HG02642 (cell line): ENCODE results near the gene NCOA5.

Source experiments
- ATAC-seq: cut with Tn5 transposase; IDR thresholded peaks from one replicate; pipeline ENCODE4 v1.9.1; 2021; ENCODE audit warnings: mild to moderate bottlenecking; ENCODE audit not compliant: unreplicated experiment, poor library complexity

NCOA5 gene

DNA sequence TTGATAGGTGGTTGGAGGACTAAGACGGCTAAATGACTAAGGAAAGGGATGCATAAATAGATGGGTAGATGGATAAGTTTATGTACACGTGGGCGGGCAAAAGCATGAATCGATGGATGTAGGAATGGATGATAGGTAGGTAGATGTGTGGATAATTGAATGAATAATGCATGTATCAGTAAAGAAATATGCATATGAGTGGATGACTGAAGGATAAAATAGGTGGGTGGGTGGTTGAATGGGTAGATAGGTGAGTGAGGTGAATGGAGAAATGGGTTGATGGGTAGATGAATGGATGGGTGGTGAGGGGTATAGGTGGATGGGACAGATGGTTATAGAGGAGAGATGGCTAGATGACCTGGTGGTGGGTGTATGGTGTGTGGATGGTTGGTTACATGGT is 40.6 kb downstream of the NCOA5 start:
- no peak for ATAC-seq

- ATAC-seq: no peak
Observed at GRCh38 chr20:46047821-46048220, 41.9 kb downstream of the NCOA5 start.

GRCh38 chr20:46046588-46047310 is 43.0 kb downstream of the NCOA5 start:
- no peak for ATAC-seq

DNA sequence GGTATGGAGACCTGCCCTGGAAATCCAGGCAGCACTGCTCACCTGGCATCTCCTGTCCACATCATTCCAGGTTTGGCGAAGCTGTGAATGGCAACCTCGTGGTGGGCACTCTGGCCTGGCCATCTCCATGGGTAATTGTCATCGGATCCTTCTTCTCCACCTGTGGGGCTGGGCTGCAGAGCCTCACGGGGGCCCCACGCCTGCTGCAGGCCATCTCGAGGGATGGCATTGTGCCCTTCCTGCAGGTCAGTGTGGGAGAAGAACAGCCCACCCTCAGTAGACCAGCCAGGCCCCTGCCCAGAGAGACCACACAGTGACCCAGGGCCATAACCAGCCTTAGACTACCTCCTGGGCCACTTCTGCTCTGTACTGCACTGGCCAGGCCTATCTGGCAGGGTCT is 44.9 kb downstream of the NCOA5 start:
- ATAC-seq: no peak

DNA sequence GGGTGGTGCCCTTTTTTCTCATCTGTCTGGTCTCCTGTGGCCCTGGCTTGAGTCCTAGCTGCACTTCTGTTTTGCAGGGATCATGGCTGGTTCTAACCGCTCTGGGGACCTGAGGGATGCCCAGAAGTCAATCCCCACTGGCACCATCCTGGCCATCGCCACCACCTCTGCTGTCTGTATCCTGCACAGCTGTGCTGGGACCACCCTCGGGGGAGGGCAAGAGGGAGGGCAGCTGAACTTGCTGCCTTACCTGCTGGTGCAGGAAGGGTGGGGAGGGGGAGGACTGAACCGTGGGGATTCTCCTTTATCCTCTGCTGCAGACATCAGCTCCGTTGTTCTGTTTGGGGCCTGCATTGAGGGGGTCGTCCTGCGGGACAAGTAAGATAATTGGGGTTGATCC is 46.2 kb downstream of the NCOA5 start:
- ATAC-seq: no peak

DNA sequence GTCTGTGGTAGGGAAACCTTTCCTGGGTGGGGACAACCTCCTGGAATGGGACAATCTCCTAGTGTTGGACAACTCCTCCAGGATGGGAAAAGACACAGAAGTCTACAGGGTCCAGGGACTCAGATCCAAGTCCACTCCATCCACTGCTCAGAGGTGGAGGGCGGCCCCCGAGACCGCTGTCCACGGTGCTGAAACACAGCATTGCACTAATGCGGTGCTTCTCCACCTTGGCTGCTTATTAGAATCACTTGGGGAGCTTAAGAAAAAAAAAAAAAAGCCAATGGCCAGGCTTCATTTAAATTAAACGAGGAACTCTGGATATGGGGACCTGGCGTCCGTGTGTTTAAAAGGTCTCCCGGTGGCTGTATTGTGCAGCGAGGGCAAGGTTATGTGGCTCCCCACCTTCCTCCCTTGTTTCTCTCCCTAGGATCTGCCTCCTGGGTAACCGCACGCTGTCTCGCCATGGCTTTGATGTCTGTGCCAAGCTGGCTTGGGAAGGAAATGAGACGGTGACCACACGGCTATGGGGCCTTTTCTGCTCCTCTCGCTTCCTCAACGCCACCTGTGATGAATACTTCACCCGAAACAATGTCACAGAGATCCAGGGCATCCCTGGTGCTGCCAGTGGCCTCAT is 48.7 kb downstream of the NCOA5 start:
- ATAC-seq: no peak

GRCh38 chr20:46037036-46037435 is 52.7 kb downstream of the NCOA5 start:
- no peak for ATAC-seq

DNA sequence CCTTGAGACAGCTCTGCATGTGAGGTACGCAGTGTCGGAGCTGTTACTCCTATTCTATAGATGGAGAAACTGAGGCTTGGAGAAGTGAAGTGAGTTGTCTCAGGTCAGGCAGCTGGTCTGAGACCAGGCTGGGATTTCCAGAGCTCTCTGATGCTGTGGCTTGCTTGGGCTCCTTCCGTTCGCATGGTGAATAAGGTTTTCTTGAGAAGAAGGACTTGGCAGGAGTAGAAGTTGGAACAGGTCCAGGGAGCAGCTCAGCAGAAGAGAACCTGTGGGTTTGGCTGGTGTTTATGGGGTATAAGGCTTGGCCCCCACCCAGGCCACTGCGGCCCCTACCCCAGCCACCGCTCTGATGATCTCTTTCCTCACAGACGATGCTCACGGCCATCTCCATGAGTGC is 53.4 kb downstream of the NCOA5 start:
- ATAC-seq: no peak

DNA sequence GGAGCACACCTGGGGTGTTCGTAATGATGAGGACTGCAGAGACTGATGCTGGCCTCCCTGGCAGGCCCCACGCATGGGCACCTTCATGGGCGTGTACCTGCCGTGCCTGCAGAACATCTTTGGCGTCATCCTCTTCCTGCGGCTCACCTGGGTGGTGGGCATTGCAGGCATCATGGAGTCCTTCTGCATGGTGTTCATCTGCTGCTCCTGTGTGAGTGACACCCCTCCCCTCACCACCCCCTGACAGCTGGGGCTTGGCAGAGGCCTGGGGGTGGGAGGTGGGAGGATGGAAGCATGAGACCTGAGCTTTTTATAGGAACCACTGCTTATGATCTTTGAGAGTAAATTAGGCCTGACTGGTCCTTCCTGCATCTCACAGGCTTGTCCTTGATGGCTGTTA is 54.0 kb downstream of the NCOA5 start:
- no peak for ATAC-seq

DNA sequence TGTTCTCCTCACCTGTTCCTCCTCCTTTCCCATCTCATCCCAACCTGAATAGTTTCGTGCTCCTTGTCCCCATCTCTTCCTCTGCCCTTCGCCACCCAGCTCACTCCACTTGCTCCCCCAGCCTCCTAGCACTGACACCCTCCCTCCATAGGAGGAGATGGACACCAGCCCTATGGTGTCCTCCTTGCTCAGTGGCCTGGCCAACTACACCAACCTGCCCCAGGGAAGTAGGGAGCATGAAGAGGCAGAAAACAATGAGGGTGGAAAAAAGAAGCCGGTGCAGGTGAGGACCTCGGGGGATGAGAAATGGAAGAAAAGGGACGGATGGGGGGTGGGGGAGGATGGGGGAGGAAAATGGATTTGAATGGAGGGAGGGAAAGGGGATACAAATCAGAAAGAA is 54.5 kb downstream of the NCOA5 start:
- ATAC-seq: no peak

DNA sequence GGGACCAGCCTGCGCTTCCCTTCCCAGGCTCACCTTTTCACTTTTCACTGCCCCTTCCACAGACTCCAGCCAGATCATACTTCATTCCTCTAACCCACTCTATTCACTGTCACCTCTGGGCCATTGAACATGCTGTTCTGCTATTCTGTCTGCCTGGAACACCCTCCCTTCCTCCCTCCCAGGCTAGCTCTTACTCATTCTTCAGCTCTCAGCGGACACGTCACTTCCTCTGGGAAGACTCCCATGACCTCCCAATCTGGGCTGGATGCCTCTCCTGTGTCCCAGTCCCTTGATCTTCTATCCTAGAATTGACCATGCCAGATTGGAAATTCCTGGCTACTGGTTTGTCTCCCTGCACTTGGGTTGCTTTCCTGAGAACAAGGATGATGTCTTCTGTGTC is 55.7 kb downstream of the NCOA5 start:
- no peak for ATAC-seq

DNA sequence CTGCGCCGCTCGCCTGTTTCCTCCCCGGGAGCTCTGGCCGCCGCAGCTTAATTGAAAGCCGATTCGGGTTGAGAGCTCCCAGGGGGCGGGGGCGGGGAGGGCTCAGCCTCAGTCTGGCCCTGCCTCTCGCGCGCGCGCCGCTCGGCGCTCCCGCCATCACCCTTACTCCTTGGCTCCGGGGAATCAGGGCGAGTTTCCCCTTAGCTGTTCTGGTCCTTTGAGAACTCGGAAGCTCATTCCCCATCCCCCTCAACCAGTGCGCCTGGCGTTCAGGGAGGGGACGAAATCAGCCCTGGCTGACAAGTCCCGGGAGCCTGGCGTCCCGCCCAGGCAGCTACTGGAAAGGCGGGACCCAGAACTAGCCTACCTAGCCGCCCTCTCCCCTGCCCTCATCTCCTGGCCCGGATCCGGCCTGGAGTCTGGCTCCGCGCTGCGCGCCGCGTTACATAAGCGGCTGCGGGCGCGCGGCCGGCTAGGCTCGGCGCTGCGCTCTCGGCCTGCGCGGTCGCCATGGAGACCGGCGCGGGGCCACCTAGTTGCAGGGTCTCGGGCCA is 58.0 kb downstream of the NCOA5 start:
- no peak for ATAC-seq

GRCh38 chr20:46031014-46031569 is 58.7 kb downstream of the NCOA5 start:
- no peak for ATAC-seq

- no peak for ATAC-seq
Observed at GRCh38 chr20:46030284-46031013, 59.3 kb downstream of the NCOA5 start.

DNA sequence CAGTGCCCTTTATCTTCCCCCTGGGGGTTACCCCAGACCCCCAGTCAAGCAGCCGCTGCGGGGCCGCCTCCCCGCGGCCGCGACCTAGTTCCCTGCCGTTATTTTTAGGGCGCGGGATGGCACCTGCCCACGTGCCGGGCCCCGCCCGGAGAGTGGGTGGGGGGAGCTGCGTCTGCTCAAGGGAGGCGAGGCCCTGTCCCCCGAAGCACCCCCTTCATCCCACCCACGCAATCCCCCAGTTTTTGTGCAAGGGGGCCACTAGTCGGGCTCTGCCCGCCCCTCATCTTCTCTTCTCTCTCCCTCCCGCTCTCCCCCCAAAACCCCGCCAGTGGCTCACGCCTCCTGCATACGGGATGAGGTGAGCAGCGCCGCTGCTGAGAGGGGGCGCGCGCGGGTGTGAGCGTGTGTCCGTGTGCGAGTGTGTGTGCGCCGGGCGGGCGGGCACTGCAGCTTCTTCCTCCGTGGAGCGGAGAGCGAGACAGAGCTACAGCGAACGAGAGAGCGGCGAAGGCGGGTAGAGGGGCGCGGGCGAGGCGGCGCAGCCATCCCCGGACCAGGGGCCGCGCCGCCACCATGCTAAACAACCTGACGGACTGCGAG is 60.9 kb downstream of the NCOA5 start, which contains the start of gene SLC12A5:
Gene SLC12A5, plus strand, starts transcription at position 444 of the 600 bp plus-strand sequence. Its CDS starts 130 bp downstream, at position 574.
- no peak for ATAC-seq

DNA sequence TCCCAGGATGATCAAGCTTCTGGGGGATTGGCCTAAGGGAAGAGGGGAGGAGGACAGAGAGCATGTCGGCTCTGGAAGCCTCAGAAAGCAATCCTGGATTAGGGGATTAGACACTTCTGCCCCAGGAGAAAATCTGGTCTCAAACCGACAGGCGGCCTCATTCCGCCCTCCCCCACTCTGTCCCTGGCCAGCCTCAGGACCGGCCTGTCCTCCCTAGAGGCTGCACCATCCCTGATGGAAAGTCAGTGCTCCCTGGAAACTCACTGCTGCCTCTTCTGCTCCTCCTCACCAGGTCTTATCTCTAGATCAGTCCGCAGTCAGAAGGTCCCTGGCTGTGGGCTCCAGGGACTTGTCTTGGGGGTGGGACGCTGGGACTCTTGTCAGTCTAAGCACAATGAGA is 61.7 kb downstream of the NCOA5 start:
- no peak for ATAC-seq

DNA sequence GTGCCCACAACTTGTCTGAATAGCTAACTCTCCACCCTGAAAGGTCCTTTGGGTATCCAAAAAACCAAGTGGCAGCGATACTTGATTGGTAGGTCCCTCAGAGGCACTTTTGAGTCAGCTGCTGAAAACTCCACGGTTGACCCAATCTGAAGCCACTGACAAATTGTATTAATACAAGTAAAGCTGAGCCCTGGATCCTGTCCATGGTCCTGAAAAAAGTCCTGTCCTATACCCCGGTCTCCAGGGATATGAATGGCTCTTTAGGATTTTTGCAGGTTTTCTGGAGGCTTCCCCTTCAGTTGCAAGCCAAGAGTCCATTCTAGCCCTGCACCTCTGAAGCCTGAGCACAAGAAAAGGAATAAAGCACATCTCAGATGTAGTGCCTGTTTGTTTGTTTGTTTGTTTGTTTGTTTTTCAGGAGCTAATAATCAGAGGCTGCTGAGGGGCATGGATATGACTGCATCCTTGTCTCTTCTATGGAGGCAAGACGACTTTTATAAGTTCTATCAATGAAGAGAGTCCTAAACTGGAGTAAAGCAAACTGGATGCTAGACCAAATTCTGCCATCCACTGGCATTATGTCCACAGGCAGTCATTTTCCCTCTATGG is 62.4 kb downstream of the NCOA5 start:
- no peak for ATAC-seq

DNA sequence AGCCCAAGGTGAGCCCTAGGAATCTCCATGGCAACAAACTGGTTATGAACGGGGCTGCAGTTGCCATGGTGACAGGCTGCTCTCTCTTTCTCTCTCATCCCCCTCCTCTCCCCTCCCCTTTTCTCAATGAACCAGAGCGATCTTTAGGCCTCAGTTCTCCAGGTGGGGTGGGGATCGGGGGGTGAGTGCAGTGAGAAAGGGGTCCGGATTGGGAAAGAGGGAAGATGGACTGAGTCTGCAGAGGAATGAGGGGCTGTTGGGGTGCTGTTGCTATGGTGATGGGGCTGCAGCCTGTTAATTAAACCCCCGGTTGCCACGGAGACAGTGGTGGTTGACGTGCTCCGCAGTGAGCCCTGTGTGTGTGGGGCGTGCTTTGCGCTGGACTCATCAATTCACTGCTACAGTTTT is 64.4 kb downstream of the NCOA5 start:
- ATAC-seq: no peak

DNA sequence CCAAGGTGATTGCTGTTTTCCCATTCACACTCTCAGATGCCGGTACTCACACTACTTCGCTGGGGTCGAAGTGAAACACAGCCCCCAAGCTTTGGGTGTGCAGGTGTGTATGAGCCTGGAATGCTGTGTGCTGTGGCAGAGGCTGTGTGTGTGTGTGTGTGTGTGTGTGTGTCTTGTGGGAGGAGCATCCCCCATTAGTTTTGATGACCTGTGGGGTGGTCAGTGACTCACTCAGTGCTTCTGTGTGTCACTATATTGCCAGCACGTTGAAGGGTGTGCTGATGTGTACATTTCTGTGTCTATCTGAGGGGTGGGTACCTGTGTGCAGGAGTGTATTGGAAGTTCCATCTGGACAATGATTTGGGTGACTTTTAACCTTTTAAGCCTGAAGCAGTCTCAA is 65.8 kb downstream of the NCOA5 start:
- no peak for ATAC-seq

GRCh38 chr20:46023148-46023484 is 66.6 kb downstream of the NCOA5 start:
- no peak for ATAC-seq
